Measurements from ENCODE around the gene GAS6.
"Not testable (repeated sequence)": the region's sequence is repeated elsewhere in the genome, so short reads cannot be mapped to it uniquely, and the experiment has no call there.

Gene GAS6

GRCh38 chr13:113835461-113836270 lies 28.2 kb downstream of the GAS6 start:
- ATAC-seq: peak; percentile 18; the same call in 2 of the 3 replicates
- TF ChIP-seq ZNF70 (CRISPR knock-in tag; IDR thresholded peaks at IDR 0.05) (no peak), RARB (CRISPR knock-in tag; IDR thresholded peaks at IDR 0.05) (no peak), BACH2 (CRISPR knock-in tag; IDR thresholded peaks at IDR 0.05; ENCODE audit: borderline replicate concordance) (no peak), PPARA (CRISPR knock-in tag; IDR thresholded peaks at IDR 0.05; ENCODE audit: borderline replicate concordance) (no peak), ZFP3 (CRISPR knock-in tag; IDR thresholded peaks at IDR 0.05) (no peak), TCF4 (CRISPR knock-in tag; IDR thresholded peaks at IDR 0.05; ENCODE audit: borderline replicate concordance) (no peak)

GRCh38 chr13:113834496-113835200 lies 29.2 kb downstream of the GAS6 start:
- no peak for ATAC-seq
- no peak for TF ChIP-seq TSHZ2 (CRISPR knock-in tag; IDR thresholded peaks at IDR 0.05)
- TF ChIP-seq PPARA (CRISPR knock-in tag; IDR thresholded peaks at IDR 0.05; ENCODE audit: borderline replicate concordance): no peak
- TF ChIP-seq ARNTL (CRISPR knock-in tag; IDR thresholded peaks at IDR 0.05; ENCODE audit: borderline replicate concordance, low read depth): no peak

GRCh38 chr13:113834006-113834405 lies 29.9 kb downstream of the GAS6 start:
- ATAC-seq: not testable (repeated sequence)

GRCh38 chr13:113833111-113833830 lies 30.6 kb downstream of the GAS6 start:
- ATAC-seq: no peak
- TF ChIP-seq CSRNP3 (CRISPR knock-in tag; IDR thresholded peaks at IDR 0.05): no peak
- TF ChIP-seq RARB (CRISPR knock-in tag; IDR thresholded peaks at IDR 0.05): no peak
- no peak for TF ChIP-seq PPARA (CRISPR knock-in tag; IDR thresholded peaks at IDR 0.05; ENCODE audit: borderline replicate concordance)
- TF ChIP-seq SNAI2 (CRISPR knock-in tag; IDR thresholded peaks at IDR 0.05): no peak
- TF ChIP-seq ZC3H10 (CRISPR knock-in tag; IDR thresholded peaks at IDR 0.05): no peak
- no peak for TF ChIP-seq ZNF70 (CRISPR knock-in tag; IDR thresholded peaks at IDR 0.05)
- no peak for TF ChIP-seq CREB5 (CRISPR knock-in tag; IDR thresholded peaks at IDR 0.05; ENCODE audit: low read depth)
- TF ChIP-seq PATZ1 (CRISPR knock-in tag; IDR thresholded peaks at IDR 0.05; ENCODE audit: borderline replicate concordance): no peak

GRCh38 chr13:113832631-113833030 lies 31.2 kb downstream of the GAS6 start:
- ATAC-seq: no peak
- TF ChIP-seq ZC3H10 (CRISPR knock-in tag; IDR thresholded peaks at IDR 0.05) (no peak), CSRNP3 (CRISPR knock-in tag; IDR thresholded peaks at IDR 0.05) (no peak)

Data from SK-N-SH treated with all-trans-retinoic acid at 6 μM for 48 hours (cell line).